RCC 7860 (cell line): Measurements from ENCODE around the gene ALDH16A1.

Experiments
- DNase-seq: peaks from one replicate; pipeline ENCODE4 v3.0.0-alpha.2; 2015; ENCODE audit warnings: low spot score
- FAIRE-seq: peaks from 2 replicates; lab custom pipeline; 2012; peaks lifted over from hg19 to GRCh38; lab: Jason Lieb, UNC

ALDH16A1 gene

DNA sequence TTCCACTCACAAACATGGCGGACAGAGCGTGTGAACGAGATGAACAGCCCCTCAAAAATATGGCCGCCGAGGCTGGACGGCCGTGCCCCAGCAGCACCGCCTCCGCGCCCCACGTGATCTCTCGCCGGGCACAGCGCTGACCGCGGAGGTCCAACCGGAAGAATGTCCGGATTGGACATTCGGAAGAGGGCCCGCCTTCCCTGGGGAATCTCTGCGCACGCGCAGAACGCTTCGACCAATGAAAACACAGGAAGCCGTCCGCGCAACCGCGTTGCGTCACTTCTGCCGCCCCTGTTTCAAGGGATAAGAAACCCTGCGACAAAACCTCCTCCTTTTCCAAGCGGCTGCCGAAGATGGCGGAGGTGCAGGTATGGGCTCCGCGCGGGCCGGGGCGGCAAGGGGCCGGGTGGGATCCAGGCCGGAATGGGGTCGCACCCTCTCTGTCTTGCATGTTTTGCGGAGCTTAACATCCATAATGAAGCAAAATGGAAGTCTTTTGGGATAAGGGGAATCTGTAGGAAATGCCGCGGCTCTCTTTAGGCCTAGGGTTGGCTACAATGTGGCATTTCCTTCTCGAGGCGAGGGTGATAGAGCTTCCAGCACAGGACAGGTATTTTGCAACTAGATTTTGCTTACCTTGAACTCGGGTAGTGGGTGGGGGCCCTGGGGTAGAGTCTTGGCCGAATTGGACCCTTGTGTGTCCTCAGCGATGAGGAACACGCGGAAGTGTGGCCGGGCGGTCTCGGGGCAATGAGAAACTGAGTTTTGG is 34.4 kb downstream of the ALDH16A1 start, which contains the start of gene RPL13A:
Gene RPL13A, plus strand, starts transcription at position 332 of the 769 bp plus-strand sequence. Its CDS starts 22 bp downstream, at position 354.
- DNase-seq (peak; percentile 95), FAIRE-seq (peak; percentile 79)

DNA sequence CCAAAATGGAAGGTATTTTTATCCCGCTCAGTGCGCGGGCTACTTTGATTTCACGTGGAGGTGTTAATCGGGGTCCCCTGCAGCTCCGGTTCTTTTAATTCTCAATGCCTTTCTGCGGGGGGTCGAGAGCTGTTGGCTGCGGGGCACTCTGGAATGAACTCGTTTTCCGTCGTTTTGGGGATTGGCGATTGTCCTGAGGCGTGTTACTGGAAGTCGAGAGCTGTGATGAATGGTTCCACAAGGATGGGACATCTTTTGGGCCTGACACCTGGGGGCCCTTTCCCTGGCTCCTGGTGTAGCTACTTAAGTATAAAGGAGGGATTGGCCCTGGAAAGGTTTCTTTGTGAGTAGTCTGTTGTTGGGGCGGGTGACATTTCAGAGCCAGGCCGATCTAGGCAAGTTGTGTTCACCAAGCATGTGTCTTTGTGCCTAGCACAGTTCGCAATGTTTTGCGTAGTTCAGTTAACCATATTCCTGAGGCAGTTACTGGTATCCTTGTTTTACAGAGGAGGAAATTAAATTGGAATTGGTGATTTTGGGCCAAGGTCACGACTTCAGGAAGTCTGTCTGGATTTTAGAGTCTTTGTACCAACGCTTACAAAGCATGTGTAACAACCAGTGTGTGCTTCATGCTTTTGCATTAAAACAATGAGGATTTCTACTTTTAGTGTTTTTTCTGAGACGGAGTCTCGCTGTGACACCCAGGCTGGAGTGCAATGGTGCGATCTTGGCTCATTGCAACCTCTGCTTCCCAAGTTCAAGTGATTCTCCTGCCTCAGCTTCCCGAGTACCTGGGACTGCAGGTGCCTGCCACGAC is 35.2 kb downstream of the ALDH16A1 start:
- no peak for DNase-seq

DNA sequence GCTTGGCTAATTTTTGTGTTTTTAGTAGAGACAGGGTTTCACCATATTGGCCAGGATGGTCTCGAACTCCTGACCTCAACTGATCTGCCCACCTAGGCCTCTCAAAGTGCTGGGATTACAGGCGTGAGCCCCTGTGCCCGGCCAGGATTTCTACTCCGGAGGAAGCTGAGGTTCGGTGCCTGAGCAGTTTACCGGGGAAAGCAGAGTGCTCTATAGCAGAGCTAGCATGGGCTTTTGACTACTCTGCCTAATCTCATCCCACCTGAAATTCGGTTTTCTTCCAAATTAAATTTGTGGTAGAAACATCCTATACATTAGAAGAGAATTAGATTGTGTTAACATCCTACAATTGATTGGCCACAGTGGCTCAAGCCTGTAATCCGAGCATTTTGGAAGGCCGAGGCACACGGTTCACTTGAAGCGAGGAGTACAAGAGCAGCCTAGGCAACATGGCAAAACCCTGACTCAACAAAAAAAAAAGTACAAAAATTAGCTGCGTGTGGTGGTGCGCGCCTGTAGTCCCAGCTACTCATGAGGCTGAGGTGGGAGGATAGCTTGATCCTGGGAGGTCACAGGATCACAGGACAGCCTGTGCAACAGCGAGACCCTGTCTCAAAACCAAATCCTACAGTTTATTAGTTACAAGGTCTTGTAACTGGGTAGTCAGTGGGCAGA is 36.0 kb downstream of the ALDH16A1 start:
- DNase-seq (no peak), FAIRE-seq (no peak)

More for the DNA sequence above, 35.2 kb downstream of the ALDH16A1 start:
- FAIRE-seq = no peak

DNA sequence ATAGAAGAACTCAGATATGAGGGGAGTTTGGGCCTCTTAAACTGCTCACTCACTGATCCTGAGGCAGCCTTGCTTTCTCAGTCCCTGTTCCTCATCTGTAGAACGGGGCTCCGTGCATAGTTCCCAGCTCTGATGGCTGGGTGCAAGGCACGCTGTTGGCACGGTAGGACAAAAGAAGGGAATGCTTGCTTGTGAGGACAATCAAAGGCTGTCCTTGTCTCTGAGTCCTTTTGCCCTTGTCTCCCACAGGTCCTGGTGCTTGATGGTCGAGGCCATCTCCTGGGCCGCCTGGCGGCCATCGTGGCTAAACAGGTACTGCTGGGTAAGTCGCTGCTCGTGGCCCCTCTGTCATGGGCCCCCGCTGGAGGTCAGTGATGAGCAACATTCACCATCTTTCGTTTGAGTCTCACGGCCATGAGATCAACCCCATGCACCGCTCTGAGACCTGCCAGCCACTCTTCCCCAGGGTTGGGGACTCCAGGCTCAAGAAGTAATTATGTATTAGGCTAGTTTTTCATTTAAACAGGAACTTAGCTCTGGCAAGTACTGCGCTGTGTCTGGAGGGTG is 36.7 kb downstream of the ALDH16A1 start:
- DNase-seq (no peak), FAIRE-seq (no peak)

DNA sequence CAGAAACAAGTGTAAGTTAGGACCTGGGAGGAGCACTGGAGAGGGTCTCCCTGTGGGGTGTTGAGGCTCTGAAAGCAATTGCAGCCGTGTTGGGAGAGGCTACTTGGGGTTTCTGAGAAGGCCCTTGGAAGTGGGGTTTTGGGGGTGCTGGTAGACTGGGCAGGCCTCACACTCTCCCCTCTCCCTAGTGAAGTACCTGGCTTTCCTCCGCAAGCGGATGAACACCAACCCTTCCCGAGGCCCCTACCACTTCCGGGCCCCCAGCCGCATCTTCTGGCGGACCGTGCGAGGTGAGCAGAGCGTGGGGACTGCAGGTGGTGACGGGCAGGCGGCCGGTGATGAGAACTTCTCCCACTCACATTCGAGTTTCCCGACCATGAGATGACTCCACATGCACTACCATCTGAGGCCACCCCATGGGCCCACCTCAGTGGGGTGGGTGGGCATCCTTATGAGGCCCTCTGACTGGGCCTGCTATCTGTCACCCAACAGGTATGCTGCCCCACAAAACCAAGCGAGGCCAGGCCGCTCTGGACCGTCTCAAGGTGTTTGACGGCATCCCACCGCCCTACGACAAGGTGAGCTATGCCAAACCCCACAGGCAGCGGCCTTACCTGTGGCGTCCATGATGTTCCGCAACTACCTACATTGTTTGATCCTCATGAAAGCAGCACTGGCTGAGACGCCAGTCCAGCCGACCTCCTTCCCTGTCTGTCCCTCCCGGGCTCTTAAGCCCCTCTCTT is 37.4 kb downstream of the ALDH16A1 start:
- DNase-seq = no peak
- no peak for FAIRE-seq

DNA sequence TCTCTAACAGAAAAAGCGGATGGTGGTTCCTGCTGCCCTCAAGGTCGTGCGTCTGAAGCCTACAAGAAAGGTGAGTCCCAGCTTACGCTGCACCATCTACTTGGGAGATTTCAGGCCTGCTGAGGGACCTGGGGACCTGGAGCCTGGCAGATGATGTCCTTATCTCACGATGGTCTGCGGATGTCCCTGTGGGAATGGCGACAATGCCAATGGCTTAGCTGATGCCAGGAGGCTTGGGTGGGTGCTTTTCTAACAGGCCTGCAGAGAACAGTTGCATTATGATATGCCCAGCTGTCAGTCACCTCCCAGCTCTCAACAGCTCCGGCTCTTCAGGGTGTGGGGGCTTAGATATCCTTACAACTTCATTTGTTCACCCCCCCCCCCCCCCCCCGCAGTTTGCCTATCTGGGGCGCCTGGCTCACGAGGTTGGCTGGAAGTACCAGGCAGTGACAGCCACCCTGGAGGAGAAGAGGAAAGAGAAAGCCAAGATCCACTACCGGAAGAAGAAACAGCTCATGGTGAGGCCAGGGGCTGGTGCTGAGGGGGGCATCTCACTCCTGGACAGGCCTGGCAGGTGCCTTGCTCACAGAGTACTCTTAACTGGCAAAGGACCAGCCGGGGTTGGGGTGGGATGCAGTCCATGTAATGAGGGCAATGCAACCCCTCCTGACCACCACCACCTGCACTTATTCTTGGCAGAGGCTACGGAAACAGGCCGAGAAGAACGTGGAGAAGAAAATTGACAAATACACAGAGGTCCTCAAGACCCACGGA is 38.2 kb downstream of the ALDH16A1 start:
- DNase-seq (no peak), FAIRE-seq (no peak)

DNA sequence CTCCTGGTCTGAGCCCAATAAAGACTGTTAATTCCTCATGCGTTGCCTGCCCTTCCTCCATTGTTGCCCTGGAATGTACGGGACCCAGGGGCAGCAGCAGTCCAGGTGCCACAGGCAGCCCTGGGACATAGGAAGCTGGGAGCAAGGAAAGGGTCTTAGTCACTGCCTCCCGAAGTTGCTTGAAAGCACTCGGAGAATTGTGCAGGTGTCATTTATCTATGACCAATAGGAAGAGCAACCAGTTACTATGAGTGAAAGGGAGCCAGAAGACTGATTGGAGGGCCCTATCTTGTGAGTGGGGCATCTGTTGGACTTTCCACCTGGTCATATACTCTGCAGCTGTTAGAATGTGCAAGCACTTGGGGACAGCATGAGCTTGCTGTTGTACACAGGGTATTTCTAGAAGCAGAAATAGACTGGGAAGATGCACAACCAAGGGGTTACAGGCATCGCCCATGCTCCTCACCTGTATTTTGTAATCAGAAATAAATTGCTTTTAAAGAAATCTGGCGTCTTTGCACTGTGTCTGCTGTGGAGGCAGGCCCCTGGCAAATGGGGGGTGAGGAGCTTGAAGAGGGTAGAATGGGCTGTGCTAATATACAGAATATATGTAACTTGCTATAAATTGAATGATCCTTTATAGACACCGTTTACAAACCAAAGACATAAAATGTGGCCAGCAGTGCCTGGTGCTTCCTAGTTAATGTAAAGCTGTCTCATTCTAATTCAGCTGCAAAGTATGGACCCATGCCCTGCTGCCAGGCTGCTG is 39.0 kb downstream of the ALDH16A1 start:
- FAIRE-seq (no peak), DNase-seq (no peak)

DNA sequence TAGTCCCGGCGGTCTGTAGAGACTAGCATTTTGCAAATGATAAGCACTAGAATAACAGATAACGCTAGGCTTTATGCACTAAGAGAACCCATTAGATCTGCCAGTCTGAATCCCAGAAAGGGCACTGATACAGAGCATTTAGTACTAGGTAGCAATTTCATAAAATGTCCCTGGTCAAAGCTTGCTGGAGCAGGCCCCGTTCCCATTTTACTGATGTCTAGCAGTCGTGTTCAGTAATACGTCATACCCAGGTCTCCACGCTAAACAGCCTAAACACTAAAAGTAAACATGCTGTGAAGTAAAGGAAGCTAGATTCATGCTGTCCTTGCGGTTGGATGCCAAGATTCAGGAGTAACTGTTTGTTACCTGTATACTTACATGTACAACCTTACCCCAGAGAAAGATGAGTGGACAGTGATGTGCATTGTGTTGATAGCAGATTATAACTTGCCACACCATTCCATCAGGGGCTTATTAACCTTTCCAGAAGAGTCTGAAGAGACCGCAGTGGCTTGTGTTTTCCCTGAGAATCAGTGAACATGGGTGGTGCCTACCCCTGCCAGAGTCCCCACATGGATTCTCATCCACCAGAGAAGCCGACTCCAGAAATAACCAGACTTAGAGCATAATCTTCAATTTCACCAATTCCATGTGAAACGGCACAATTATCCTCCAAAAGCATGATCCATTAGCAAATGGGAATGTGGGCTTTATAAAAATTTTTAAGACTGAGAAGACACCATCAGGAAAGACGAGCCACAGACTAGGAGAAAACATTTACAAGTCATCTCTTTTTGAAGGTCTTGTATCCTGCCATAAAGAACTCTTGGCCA is 39.8 kb downstream of the ALDH16A1 start:
- FAIRE-seq (no peak), DNase-seq (peak; percentile 47)

DNA sequence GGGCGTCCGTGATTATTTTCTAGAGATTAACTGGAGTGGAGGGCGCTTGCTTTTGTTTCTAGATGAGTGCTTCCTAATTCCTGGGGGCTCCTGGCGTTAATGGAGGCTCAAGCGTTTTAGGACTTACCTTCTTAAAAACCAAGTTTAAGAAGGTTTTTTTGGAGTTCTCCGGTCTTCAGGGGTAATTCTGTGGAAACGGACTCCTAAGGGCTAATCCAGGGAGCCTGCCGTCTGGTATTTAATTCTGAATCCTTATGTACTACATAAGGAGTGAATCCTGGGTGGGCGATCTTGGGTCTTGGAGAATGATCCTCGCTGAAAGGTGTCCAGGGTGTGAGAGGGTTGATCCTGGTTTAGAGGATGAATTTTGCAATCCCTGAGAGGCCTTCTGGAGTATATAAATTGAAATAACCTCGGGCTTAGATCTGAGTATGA is 43.6 kb downstream of the ALDH16A1 start:
- no peak for DNase-seq
- no peak for FAIRE-seq

DNA sequence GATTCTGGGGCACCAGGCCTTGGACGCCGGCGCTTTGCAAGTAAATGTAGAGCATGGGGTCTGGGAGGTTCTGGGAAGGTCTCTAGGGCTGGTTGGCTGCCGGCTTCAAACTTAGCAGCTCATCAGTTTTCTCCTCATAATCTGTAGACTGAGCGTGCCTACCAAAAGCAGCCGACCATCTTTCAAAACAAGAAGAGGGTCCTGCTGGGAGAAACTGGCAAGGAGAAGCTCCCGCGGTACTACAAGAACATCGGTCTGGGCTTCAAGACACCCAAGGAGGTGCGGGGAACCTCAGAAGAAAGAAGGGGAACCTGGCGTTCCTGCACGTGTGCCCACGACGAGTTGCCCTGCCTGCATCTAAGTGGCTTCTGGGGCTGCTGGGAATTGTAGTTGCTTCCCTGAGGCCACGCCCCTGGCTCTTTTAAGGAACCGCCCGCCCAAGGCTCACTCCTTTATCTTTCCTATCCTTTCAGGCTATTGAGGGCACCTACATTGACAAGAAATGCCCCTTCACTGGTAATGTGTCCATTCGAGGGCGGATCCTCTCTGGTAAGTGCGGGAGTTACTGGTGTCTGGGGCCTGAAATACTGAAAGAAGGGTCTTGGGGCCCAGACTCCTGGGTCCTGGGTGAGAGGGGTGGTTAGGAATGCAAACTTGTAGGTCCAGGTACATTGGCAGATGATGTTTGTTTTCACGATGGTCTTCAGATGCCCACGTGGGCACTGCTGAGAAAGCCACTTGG is 44.2 kb downstream of the ALDH16A1 start:
- DNase-seq = peak; percentile 14
- no peak for FAIRE-seq

DNA sequence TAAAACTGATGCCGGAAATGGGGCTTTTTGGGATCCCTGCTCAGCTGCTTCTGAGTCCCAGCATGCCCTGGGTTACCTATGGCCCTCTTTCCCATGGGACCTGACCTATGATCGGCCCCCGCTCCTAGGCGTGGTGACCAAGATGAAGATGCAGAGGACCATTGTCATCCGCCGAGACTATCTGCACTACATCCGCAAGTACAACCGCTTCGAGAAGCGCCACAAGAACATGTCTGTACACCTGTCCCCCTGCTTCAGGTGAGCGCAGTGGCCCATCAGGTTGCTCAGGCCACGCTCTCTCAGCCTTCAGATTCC is 44.7 kb downstream of the ALDH16A1 start:
- FAIRE-seq (no peak), DNase-seq (no peak)

DNA sequence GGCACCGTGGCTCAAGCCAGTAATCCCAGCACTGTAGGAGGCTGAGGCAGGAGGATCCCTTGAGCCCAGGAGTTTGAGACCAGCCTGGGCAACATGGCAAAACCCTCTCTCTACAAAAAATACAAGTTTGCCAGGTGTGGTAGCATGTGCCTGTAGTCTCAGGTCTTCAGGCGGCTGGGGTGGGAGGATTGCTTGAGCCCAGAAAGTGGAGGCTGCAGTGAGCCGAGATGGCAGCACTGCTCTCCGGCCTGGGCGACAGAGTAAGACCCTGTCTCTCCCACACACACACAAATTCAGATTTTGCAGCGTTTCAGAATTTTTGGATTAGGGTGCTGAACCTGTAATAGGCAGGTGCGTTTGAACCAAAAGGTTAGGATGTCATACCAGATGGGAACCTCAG is 45.5 kb downstream of the ALDH16A1 start:
- FAIRE-seq = no peak
- no peak for DNase-seq

DNA sequence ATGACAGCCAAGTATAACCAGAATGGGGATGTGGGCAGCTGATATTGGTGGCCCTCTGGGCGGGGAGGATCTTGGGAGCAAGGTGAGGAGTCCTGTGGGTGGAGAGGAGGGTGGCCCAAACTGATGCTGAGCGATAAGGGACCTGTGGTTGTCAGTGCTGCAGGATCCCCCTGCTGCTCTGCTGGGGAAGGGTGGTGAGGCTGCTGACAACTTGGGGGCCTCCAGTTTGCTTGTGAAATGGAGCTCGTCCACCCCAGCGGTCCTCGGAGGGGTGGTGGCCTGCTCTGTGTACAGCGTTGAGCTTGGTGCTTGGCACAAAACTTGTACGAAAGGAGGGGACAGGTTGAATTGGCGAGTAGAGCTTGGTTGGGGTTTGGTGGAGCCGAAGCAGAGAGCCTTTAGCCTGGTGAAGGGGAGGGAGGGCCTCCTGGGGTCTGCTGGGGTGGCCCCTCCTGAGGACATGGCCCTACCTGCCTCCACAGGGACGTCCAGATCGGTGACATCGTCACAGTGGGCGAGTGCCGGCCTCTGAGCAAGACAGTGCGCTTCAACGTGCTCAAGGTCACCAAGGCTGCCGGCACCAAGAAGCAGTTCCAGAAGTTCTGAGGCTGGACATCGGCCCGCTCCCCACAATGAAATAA is 46.1 kb downstream of the ALDH16A1 start:
- DNase-seq = no peak
- FAIRE-seq = no peak

DNA sequence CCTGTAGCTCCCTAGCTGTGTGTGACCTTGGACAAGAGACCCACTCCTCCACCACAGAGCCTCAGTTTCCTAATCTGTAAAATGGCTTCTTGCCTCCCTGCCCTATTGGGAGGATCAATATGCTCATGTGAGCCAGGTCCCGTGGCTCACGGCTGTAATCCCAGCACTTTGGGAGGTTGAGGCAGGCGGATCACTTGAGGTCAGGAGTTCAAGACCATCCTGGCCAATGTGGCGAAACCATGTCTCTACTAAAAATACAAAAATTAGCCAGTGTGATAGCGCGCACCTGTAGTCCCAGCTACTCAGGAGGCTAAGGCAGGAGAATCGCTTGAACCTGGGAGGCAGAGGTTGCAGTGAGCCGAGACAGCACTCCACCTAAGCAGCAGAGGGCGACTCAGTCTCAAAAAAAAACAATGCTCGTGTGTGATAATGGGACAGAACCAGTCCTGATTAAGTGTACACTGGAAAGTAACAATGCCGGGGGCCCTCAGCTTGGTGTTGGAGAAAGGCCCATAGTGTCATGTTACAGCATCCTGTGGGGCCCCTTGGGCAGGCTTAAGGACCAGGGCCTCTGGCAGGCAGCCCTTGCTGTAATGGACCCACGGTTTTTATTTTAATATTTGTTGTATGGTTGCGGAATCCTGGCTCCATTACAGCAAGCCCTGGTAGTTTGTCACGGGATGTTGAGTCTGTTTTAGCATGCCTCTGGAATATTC is 50.0 kb downstream of the ALDH16A1 start:
- DNase-seq (peak; percentile 16), FAIRE-seq (no peak)

DNA sequence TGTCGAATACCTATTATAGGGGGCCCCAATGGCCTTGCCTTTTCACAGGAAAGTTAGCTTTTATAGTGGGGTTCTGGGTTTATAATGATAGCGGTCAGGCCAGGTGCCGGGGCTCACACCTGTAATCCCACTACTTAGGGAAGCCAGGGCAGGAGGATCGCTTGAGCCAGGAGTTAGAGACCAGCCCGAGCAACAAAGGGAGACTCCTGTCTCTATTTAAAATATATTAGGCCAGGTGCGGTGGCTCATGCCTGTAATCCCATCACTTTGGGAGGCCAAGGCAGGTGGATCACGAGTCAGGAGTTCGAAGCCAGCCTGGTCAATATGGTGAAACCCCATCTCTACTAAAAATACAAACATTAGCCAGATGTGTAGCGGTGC is 50.5 kb downstream of the ALDH16A1 start:
- no peak for FAIRE-seq

DNA sequence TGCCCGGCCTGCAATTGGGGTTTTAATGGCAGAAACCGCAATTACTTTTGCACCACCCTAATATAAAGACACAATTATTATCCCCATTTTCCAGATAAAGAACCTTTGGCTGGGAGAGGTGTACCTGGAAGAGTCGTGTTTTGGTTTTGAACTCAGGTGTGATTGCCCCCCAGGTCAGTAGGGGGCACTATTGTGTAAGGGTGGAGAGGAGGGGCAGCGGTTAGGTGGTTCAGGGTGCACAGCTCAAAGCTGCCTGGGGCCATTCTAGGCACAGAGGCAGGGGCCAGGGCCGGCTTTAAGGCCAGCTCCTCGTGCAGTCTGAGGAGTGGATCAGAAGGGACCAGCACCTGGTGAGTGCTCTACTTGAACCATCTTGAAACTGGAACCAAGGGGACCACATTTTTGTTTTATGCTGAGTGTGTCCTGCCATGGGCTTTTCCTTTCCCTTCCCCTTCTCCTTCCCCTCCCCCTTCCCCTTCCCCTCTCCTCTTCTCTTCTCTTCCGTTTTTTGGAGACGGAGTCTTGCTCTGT is 53.6 kb downstream of the ALDH16A1 start:
- peak; percentile 12 for DNase-seq
- FAIRE-seq = no peak

More for the DNA sequence above, 50.5 kb downstream of the ALDH16A1 start:
- no peak for DNase-seq
